Mesenchymal stem cell (in vitro differentiated cells and primary cell): ENCODE measurements around the gene RERE.

Experiments
- DNase-seq: peaks from one replicate; pipeline ENCODE4 v3.0.0-alpha.2; 2013
- H2AFZ ChIP-seq: one replicate; pipeline ENCODE4 v1.6.1; 2013; ENCODE audit warnings: low read depth, mild to moderate bottlenecking, control low read depth, inconsistent platforms, low read length, moderate library complexity
- H2AK5ac ChIP-seq: 2 replicates; pipeline ENCODE4 v1.6.1; 2013; ENCODE audit warnings: low read length, moderate library complexity, mild to moderate bottlenecking, inconsistent platforms; ENCODE audit not compliant: severe bottlenecking
- H2BK120ac ChIP-seq: one replicate; pipeline ENCODE4 v1.6.1; 2013; ENCODE audit warnings: low read depth, mild to moderate bottlenecking, inconsistent platforms, low read length, moderate library complexity
- H2BK12ac ChIP-seq, 2 experiments: one replicate each; pipeline ENCODE4 v1.6.1; 2013; ENCODE audit warnings: inconsistent platforms in 2 of 2, low read length in 2 of 2, mild to moderate bottlenecking in 2 of 2, moderate library complexity in 2 of 2, control low read depth in 1 of 2
- H2BK15ac ChIP-seq: one replicate; pipeline ENCODE4 v1.6.1; 2013; ENCODE audit warnings: mild to moderate bottlenecking, low read depth, inconsistent platforms; ENCODE audit not compliant: poor library complexity, severe bottlenecking
- H2BK5ac ChIP-seq: 2 replicates; pipeline ENCODE4 v1.6.1; 2013; ENCODE audit warnings: low read depth, mild to moderate bottlenecking, low read length, control low read depth, inconsistent platforms; ENCODE audit not compliant: poor library complexity, severe bottlenecking
- H3K14ac ChIP-seq, 2 experiments: one replicate each; pipeline ENCODE4 v1.6.1; 2013; ENCODE audit warnings: inconsistent platforms in 2 of 2, low read length in 2 of 2, control low read depth in 1 of 2, mild to moderate bottlenecking in 1 of 2, moderate library complexity in 1 of 2
- H3K18ac ChIP-seq, 2 experiments: one replicate each; pipeline ENCODE4 v1.6.1; 2013; ENCODE audit warnings: inconsistent platforms in 2 of 2, low read length in 2 of 2, control low read depth in 1 of 2, low read depth in 1 of 2, mild to moderate bottlenecking in 1 of 2
- H3K23ac ChIP-seq, 2 experiments: one replicate each; pipeline ENCODE4 v1.6.1; 2013; ENCODE audit warnings: inconsistent platforms in 2 of 2, low read length in 2 of 2, mild to moderate bottlenecking in 2 of 2, moderate library complexity in 2 of 2, control low read depth in 1 of 2
- H3K27ac ChIP-seq: 2 replicates; pipeline ENCODE4 v1.5.1; 2013; ENCODE audit warnings: mild to moderate bottlenecking, moderate library complexity, low read length, control low read depth, inconsistent platforms; ENCODE audit not compliant: poor library complexity, severe bottlenecking
- H3K27me3 ChIP-seq, 2 experiments: 2 replicates each; pipeline versions ENCODE4 v1.6.1 to v1.7.0; 2013; ENCODE audit warnings: low read length in 2 of 2, mild to moderate bottlenecking in 2 of 2, moderate library complexity in 2 of 2, control low read depth in 1 of 2, inconsistent platforms in 1 of 2; ENCODE audit not compliant: control insufficient read depth in 1 of 2, insufficient read depth in 1 of 2
- H3K36me3 ChIP-seq, 2 experiments: 2 replicates each; pipeline versions ENCODE4 v1.6.1 to v1.7.0; 2013; ENCODE audit warnings: low read length in 2 of 2, control low read depth in 1 of 2, inconsistent platforms in 1 of 2, low read depth in 1 of 2, mild to moderate bottlenecking in 1 of 2; ENCODE audit not compliant: insufficient read depth in 2 of 2, control insufficient read depth in 1 of 2
- H3K4ac ChIP-seq, 2 experiments: one replicate each; pipeline ENCODE4 v1.6.1; 2013; ENCODE audit warnings: inconsistent platforms in 2 of 2, low read length in 2 of 2, mild to moderate bottlenecking in 2 of 2, moderate library complexity in 2 of 2, control low read depth in 1 of 2, low read depth in 1 of 2
- H3K4me1 ChIP-seq: 2 replicates; pipeline ENCODE4 v1.6.1; 2013; ENCODE audit warnings: low read depth, low read length, control low read depth; ENCODE audit not compliant: control insufficient read depth, insufficient read depth
- H3K4me2 ChIP-seq: 2 replicates; pipeline ENCODE4 v1.6.1; 2013; ENCODE audit warnings: low read length, mild to moderate bottlenecking, inconsistent platforms; ENCODE audit not compliant: poor library complexity, severe bottlenecking
- H3K4me3 ChIP-seq, 2 experiments: 2 replicates each; pipeline versions ENCODE4 v1.5.1 to v1.7.0; 2013; ENCODE audit warnings: low read length in 2 of 2, mild to moderate bottlenecking in 2 of 2, control low read depth in 1 of 2, low read depth in 1 of 2; ENCODE audit not compliant: insufficient read depth in 1 of 2
- H3K79me1 ChIP-seq: replicated peaks from 2 replicates; pipeline ENCODE4 v1.6.1; 2013; ENCODE audit warnings: mild to moderate bottlenecking, control low read depth, low read length, inconsistent platforms; ENCODE audit not compliant: poor library complexity, severe bottlenecking
- H3K9ac ChIP-seq: 2 replicates; pipeline ENCODE4 v1.7.0; 2013; ENCODE audit warnings: mild to moderate bottlenecking, low read length, moderate library complexity
- H3K9me3 ChIP-seq: 2 replicates; pipeline ENCODE4 v1.7.0; 2013; ENCODE audit warnings: mild to moderate bottlenecking, low read length; ENCODE audit not compliant: control insufficient read depth
- H4K8ac ChIP-seq: one replicate; pipeline ENCODE4 v1.6.1; 2013; ENCODE audit warnings: inconsistent platforms, mild to moderate bottlenecking, low read length, moderate library complexity
- H4K91ac ChIP-seq: one replicate; pipeline ENCODE4 v1.6.1; 2013; ENCODE audit warnings: mild to moderate bottlenecking, low read length, inconsistent platforms
- WGBS: methylation state at CpG from one replicate; pipeline ENCODE4 v1.1.7; 2013; ENCODE audit warnings: mixed read lengths; 5-methylcytosine and 5-hydroxymethylcytosine counted together

The RERE gene

DNA sequence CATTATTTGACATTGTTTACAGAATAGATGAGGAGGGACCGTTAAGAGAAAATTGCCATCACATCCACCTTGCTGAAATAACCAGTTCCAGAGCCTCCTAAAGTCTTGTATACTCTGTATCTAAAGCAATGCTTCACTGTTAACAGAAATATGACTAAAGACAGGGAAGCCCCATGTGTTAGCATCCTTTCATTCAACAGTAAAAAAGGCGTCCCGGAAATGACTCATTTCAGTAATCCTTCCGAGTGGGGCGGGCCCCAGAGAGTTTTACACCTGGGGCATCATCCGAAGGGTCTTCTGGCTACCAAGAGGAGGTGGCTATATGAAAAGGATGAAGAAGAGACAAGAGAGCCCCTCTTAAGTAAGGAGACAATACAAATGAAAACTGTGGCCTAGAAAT, 272.4 kb downstream of the RERE start:
- Histone ChIP-seq H3K9me3 (peaks cover 7% of the 10 kb centered on the region), H2BK12ac (no peak overlapping the region), H3K27me3 (no peaks in the 10 kb centered on the region), H2AFZ (no peak overlapping the region), H3K36me3 (peaks cover 5 to 16% of the 10 kb centered on the region in 2 experiments), H2BK120ac (no peak overlapping the region), H3K14ac (no peak overlapping the region), H3K4me3 (no peak overlapping the region), H2BK5ac (no peak overlapping the region), H2BK15ac (no peak overlapping the region), H3K79me1 (peaks cover 12% of the 10 kb centered on the region), H3K9ac (no peak overlapping the region), H3K4ac (no peak overlapping the region), H3K18ac (no peak overlapping the region), H3K27ac (no peak overlapping the region), H4K91ac (no peak overlapping the region), H3K23ac (no peak overlapping the region), H3K4me1 (peaks cover 5% of the 10 kb centered on the region), H4K8ac (no peak overlapping the region), H2AK5ac (no peak overlapping the region), H3K4me2 (no peak overlapping the region)
- DNase-seq: no peak
- 74% methylated on average over 6 of the region's 6 CpGs for WGBS

DNA sequence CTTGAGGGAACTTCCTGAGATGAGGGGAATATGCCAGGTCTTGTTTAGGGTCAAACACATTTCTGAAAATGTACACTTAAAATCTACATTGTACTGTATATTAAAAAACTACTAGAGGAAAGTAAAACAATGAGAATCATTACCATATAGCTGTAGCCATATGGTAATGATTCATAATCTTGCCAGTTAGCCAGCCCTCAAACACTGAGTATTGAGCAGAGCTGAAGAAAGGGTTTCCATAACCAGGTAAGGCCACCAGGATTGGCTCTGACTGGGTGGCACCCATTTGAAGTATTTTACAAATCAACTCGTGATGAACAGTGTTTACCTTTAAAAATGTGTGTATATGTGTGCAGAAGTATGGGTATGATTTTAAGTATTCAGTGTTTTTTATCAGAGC, 272.8 kb downstream of the RERE start:
- Histone ChIP-seq H3K79me1 (peaks cover 13% of the 10 kb centered on the region), H3K18ac (no peak overlapping the region), H2BK12ac (no peak overlapping the region), H4K91ac (no peak overlapping the region), H2BK15ac (no peak overlapping the region), H2BK5ac (no peak overlapping the region), H3K14ac (no peak overlapping the region), H3K36me3 (peaks cover 5 to 16% of the 10 kb centered on the region in 2 experiments), H3K4ac (no peak overlapping the region), H3K4me2 (no peak overlapping the region), H2BK120ac (no peak overlapping the region), H3K4me1 (peaks cover 7% of the 10 kb centered on the region), H3K4me3 (no peak overlapping the region), H2AK5ac (no peak overlapping the region), H2AFZ (no peak overlapping the region), H3K9me3 (peaks cover 7% of the 10 kb centered on the region), H3K23ac (no peak overlapping the region), H3K27me3 (no peaks in the 10 kb centered on the region), H3K9ac (no peak overlapping the region), H3K27ac (no peak overlapping the region), H4K8ac (no peak overlapping the region)
- 100% methylated on average over 1 of the region's 1 CpG for WGBS
- DNase-seq: no peak

DNA sequence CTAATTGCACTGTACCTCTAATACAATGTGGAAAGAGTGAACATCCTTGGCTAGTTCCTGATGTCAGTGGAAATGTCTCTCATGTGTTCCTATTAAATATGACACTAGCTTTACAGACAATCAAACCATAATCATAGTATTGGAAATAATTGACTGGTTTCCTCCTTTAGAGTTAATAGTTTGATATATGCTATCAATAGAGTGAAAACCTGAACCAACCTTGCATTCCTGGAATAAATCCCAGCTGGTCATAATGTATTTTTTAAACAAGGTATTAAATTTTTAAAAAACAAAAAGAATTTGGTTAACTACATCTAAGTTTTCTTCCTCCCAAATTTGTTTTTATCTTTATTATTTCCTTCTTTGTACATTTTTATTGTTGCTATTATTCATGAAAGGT, 273.5 kb downstream of the RERE start:
- Histone ChIP-seq H2AFZ (no peak overlapping the region), H3K23ac (no peak overlapping the region), H4K8ac (no peak overlapping the region), H3K36me3 (peaks cover 5 to 16% of the 10 kb centered on the region in 2 experiments), H3K27ac (no peak overlapping the region), H3K4me1 (peaks cover 7% of the 10 kb centered on the region), H3K9me3 (peaks cover 7% of the 10 kb centered on the region), H4K91ac (no peak overlapping the region), H2BK120ac (no peak overlapping the region), H3K27me3 (no peaks in the 10 kb centered on the region), H3K9ac (no peak overlapping the region), H3K18ac (no peak overlapping the region), H2AK5ac (no peak overlapping the region), H3K4ac (no peak overlapping the region), H3K4me3 (no peak overlapping the region), H3K14ac (no peak overlapping the region), H2BK5ac (no peak overlapping the region), H3K79me1 (peaks cover 13% of the 10 kb centered on the region), H2BK12ac (no peak overlapping the region), H2BK15ac (no peak overlapping the region), H3K4me2 (no peak overlapping the region)
- no peak for DNase-seq

DNA sequence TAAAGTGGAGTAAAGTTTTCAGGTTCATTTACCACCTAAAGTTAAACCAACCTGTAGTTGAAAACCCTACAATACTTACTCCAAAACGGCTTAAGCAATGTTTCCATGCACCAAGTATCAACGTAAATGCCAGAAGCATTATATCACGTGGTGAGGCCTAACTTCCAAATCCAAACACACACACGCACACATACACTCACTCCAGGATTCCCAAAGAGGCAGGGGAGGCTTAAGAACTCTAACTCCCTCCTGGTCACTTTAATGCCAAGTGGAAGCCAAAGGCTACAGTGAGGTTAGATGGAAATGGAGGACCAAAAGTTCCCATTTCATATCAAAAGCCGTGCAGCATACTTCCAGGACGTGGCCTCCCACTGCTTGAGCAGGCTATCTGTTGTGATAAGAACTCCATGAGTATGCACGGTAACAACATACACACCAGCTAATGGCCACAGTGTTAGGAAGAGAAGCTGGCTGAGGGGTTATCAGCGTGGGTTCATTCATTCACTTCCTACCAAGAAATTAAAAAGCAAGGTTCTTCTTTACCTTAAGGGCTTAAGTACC, 275.4 kb downstream of the RERE start:
- Histone ChIP-seq H3K4me3 (no peak overlapping the region), H2BK12ac (no peak overlapping the region), H3K9ac (no peak overlapping the region), H4K8ac (no peak overlapping the region), H3K27me3 (no peaks in the 10 kb centered on the region), H3K23ac (no peak overlapping the region), H2BK15ac (no peak overlapping the region), H3K36me3 (peaks cover 5 to 16% of the 10 kb centered on the region in 2 experiments), H3K14ac (no peak overlapping the region), H3K4me1 (peaks cover 7% of the 10 kb centered on the region), H3K4ac (no peak overlapping the region), H2AFZ (no peak overlapping the region), H2AK5ac (no peak overlapping the region), H3K4me2 (no peak overlapping the region), H3K79me1 (peaks cover 19% of the 10 kb centered on the region), H2BK5ac (no peak overlapping the region), H3K18ac (peak overlapping the region in 1 of 2 experiments; percentile 6), H3K9me3 (peaks cover 7% of the 10 kb centered on the region), H2BK120ac (no peak overlapping the region), H4K91ac (no peak overlapping the region), H3K27ac (no peak overlapping the region)
- 56% methylated on average over 8 of the region's 8 CpGs for WGBS
- peak; percentile 87 for DNase-seq
